HCT116 (cell line): ENCODE results near the gene MXD3. TPM values are rescaled to one million over a fixed set of nuclear protein-coding genes. Genes with fewer than 3 reads are reported as not detected.

Source experiments
- ATAC-seq: fragments of 200-7000 bp; cut with Tn5 transposase; 2 replicates; pipeline ENCODE4 v1.9.1; 2020; ENCODE audit warnings: mild to moderate bottlenecking, moderate library complexity
- BruUV-seq: library from RNA; stranded (reverse); fragments of 400-500 nt; replicated peaks from 2 replicates; lab custom pipeline; 2021; lab: Mats Ljungman, UMichigan
- CTCF ChIA-PET: fragments of 300-600 bp; sonication (Branson Sonifier 250); formaldehyde crosslinking; loops from one replicate; lab custom pipeline; 2021; ENCODE audit warnings: antibody characterized with exemption; lab: Charles Lee
- POLR2A ChIA-PET: fragments of 300-600, 350-600 bp; sonication (Branson Sonifier 250); formaldehyde crosslinking; loops from one replicate; lab custom pipeline; 2021; ENCODE audit warnings: antibody characterized with exemption; lab: Charles Lee
- RAD21 ChIA-PET, 2 experiments: fragments of 300-600 bp; sonication (Branson Sonifier 250); formaldehyde crosslinking; loops; one replicate each; lab custom pipeline; 2023; ENCODE audit warnings: low total read pairs in 2 of 2; ENCODE audit not compliant: uncharacterized antibody in 2 of 2, unreplicated experiment in 2 of 2, low non-redundant PET in 1 of 2; lab: Charles Lee
- DNase-seq: peaks from one replicate; pipeline ENCODE4 v3.0.0-alpha.2; 2010; ENCODE audit warnings: low read depth, low spot score
- H2AFZ ChIP-seq: fragments of 200-600 bp; shearing (Covaris generic), sonication (generic); 2 replicates; pipeline ENCODE4 v1.6.1; 2017; ENCODE audit warnings: low read depth, mixed run types, mixed read lengths, antibody characterized with exemption, low read length; ENCODE audit not compliant: poor library complexity, severe bottlenecking
- H3K27ac ChIP-seq: 2 replicates; pipeline ENCODE4 v1.5.1; 2012; ENCODE audit warnings: low read depth, low read length
- H3K27me3 ChIP-seq: fragments of 200-600 bp; sonication (generic); 2 replicates; pipeline ENCODE4 v1.6.1; 2016; ENCODE audit warnings: mixed run types, low read length, mixed read lengths; ENCODE audit not compliant: insufficient read depth
- H3K36me3 ChIP-seq, 2 experiments: fragments of 200-500 bp in 1 of 2; fragments of 200-600 bp in 1 of 2; sonication (Bioruptor generic) in 1 of 2; sonication (generic) in 1 of 2; 2 replicates each; pipeline versions ENCODE4 v1.5.1 to v1.6.1; 2014 to 2016; ENCODE audit warnings: low read length in 2 of 2, inconsistent platforms in 1 of 2, mixed read lengths in 1 of 2, mixed run types in 1 of 2; ENCODE audit not compliant: insufficient read depth in 2 of 2, control insufficient read depth in 1 of 2
- H3K4me1 ChIP-seq, 2 experiments: fragments of 200-600 bp in 1 of 2; sonication (generic) in 1 of 2; 2 replicates each; pipeline versions ENCODE4 v1.5.1 to v1.6.1; 2012 to 2017; ENCODE audit warnings: low read length in 2 of 2, inconsistent platforms in 1 of 2, mild to moderate bottlenecking in 1 of 2, mixed read lengths in 1 of 2, mixed run types in 1 of 2, moderate library complexity in 1 of 2; ENCODE audit not compliant: insufficient read depth in 2 of 2, control insufficient read depth in 1 of 2
- H3K4me2 ChIP-seq: fragments of 200-600 bp; sonication (generic); 2 replicates; pipeline ENCODE4 v1.6.1; 2017; ENCODE audit warnings: mixed run types, low read length, mixed read lengths
- H3K4me3 ChIP-seq, 2 experiments: fragments of 200-600 bp in 1 of 2; sonication (generic) in 1 of 2; replicated peaks in 1 of 2; 2 replicates each; pipeline ENCODE4 v1.5.1; 2011 to 2016; ENCODE audit warnings: low read length in 2 of 2, control low read depth in 1 of 2, low read depth in 1 of 2, mild to moderate bottlenecking in 1 of 2, mixed read lengths in 1 of 2, mixed run types in 1 of 2
- H3K79me2 ChIP-seq: fragments of 200-600 bp; sonication (generic); 2 replicates; pipeline ENCODE4 v1.6.1; 2017; ENCODE audit warnings: mild to moderate bottlenecking, mixed run types, low read length, moderate library complexity, mixed read lengths; ENCODE audit not compliant: insufficient read depth
- H3K9ac ChIP-seq: fragments of 200-600 bp; sonication (generic); 2 replicates; pipeline ENCODE4 v1.6.1; 2016; ENCODE audit warnings: low read length, mixed read lengths
- H3K9me2 ChIP-seq: fragments of 200-600 bp; sonication (generic), shearing (Covaris generic); 2 replicates; pipeline ENCODE4 v1.6.1; 2017; ENCODE audit warnings: mixed run types, mild to moderate bottlenecking, moderate library complexity; ENCODE audit not compliant: insufficient read depth
- H3K9me3 ChIP-seq, 2 experiments: fragments of 200-500 bp in 1 of 2; fragments of 200-600 bp in 1 of 2; sonication (Bioruptor generic) in 1 of 2; sonication (generic) in 1 of 2; 2 replicates each; pipeline ENCODE4 v1.6.1; 2014 to 2017; ENCODE audit warnings: low read length in 2 of 2, mixed read lengths in 2 of 2, inconsistent platforms in 1 of 2, low read depth in 1 of 2, mild to moderate bottlenecking in 1 of 2, mixed run types in 1 of 2, moderate library complexity in 1 of 2; ENCODE audit not compliant: control insufficient read depth in 1 of 2, insufficient read depth in 1 of 2
- H4K20me1 ChIP-seq: fragments of 200-600 bp; sonication (generic), shearing (Covaris generic); 2 replicates; pipeline ENCODE4 v1.6.1; 2017; ENCODE audit warnings: mixed run types, mild to moderate bottlenecking, moderate library complexity; ENCODE audit not compliant: insufficient read depth
- CBX3 ChIP-seq: IDR thresholded peaks from 2 replicates; pipeline ENCODE4 v1.6.1; 2012; ENCODE audit warnings: low read depth
- SP1 ChIP-seq: IDR thresholded peaks from 2 replicates; pipeline ENCODE4 v1.6.1; 2012; ENCODE audit warnings: low read depth
- TCF7L2 ChIP-seq: IDR thresholded peaks from 2 replicates; pipeline ENCODE4 v1.7.0; 2011; ENCODE audit warnings: borderline replicate concordance, inconsistent platforms; ENCODE audit not compliant: insufficient read depth, insufficient read length; ENCODE audit errors: extremely low read depth
- ZFX ChIP-seq: fragments of 450-650 bp; IDR thresholded peaks from 2 replicates; pipeline ENCODE4 v1.6.1; 2017
- intact Hi-C: fragments of 100-400 bp; cut with micrococcal nuclease; formaldehyde crosslinking; loops from 2 replicates; pipeline ENCODE4 v1.10.0; 2022
- total RNA-seq: library from RNA; stranded (reverse); gene quantifications from one replicate; pipeline ENCODE4 v1.2.1, GENCODE V29; 2021; ENCODE audit not compliant: unreplicated experiment
- TF ChIP-seq, protein P1 (sequence below): IDR thresholded peaks from 2 replicates; pipeline ENCODE4 v1.6.1; 2011; ENCODE audit warnings: mild to moderate bottlenecking, low read length, moderate library complexity; ENCODE audit not compliant: insufficient replicate concordance; ENCODE audit errors: extremely low read depth
- TF ChIP-seq, protein P2 (sequence below): IDR thresholded peaks from 2 replicates; pipeline ENCODE4 v1.6.1; 2012; ENCODE audit warnings: low read depth

Gene MXD3
- total RNA-seq, 1 experiment from 2014 or later = 37.6 TPM

DNA sequence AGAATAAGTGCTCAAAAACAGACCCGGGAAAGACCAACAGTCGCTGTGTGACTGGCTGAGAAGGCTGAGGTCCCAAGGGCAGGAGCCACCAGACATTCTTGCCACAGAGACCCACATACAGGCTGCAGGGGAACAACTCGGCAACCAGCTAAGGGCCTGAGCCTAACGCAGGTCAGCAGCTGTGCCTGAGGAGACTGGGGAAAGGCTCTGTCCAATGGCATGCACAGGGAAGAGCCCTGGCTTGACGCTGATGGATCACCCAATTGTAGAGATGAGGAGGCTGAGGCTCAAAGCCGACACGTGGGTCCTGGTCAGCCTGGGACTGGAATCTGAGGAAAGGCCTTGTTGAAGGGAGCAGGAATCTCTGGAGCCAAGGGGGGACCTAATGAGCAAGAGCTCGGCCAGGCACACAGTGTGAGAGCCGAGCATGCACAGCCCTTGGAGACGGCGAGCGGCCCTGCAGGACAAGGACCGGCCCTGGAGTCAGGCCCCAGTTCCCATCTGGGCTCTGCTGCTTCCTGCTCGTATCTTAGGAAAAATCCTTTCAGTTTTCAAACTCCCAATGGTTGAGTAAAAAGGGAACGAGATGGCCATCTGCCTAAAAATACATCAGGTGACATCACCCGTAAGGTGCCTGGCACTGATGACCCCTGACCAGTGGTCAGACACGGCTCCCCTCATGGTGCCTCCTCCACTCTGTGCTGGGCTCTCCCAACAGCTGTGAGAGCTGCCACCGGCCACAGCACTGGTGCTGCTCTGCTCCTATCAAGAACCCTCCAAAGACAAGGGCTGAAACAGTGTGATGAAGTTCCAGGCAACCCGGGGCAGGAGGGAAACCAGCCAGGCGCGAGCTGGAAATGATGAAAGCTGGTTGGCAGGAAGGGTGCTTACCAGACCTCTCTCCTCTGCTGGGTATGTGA, 23.3 kb upstream of the MXD3 start:
- no TSS peak for BruUV-seq
- RAD21 ChIA-PET = no interaction called here
- H3K36me3 ChIP-seq = peaks cover 30 to 35% of the 10 kb centered on the region in 2 experiments; a peak in 3 of 4 replicates
- H3K9me2 ChIP-seq = no peaks in the 10 kb centered on the region
- intact Hi-C loops = no loop called here
- POLR2A ChIA-PET = no interaction called here
- DNase-seq (no peak), ATAC-seq (no peak)
- CTCF ChIA-PET = interaction anchor here (1.3 kb wide), 1 partner anchor 36 kb away, joined by 3 read pairs; no protein-coding TSS in a partner anchor
- H3K4me2 ChIP-seq = no peak overlapping the region
- H3K4me3 ChIP-seq = no peak overlapping the region
- no peaks in the 10 kb centered on the region for H3K27me3 ChIP-seq
- H3K27ac ChIP-seq = no peak overlapping the region
- no peaks in the 10 kb centered on the region for H4K20me1 ChIP-seq
- peaks cover 11% of the 10 kb centered on the region for H3K79me2 ChIP-seq
- TF ChIP-seq CBX3 (no peak), ZFX (no peak), SP1 (no peak), TCF7L2 (no peak)
- TF ChIP-seq, protein P1, sequence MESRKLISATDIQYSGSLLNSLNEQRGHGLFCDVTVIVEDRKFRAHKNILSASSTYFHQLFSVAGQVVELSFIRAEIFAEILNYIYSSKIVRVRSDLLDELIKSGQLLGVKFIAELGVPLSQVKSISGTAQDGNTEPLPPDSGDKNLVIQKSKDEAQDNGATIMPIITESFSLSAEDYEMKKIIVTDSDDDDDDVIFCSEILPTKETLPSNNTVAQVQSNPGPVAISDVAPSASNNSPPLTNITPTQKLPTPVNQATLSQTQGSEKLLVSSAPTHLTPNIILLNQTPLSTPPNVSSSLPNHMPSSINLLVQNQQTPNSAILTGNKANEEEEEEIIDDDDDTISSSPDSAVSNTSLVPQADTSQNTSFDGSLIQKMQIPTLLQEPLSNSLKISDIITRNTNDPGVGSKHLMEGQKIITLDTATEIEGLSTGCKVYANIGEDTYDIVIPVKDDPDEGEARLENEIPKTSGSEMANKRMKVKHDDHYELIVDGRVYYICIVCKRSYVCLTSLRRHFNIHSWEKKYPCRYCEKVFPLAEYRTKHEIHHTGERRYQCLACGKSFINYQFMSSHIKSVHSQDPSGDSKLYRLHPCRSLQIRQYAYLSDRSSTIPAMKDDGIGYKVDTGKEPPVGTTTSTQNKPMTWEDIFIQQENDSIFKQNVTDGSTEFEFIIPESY = no peak
- TF ChIP-seq, protein P2, sequence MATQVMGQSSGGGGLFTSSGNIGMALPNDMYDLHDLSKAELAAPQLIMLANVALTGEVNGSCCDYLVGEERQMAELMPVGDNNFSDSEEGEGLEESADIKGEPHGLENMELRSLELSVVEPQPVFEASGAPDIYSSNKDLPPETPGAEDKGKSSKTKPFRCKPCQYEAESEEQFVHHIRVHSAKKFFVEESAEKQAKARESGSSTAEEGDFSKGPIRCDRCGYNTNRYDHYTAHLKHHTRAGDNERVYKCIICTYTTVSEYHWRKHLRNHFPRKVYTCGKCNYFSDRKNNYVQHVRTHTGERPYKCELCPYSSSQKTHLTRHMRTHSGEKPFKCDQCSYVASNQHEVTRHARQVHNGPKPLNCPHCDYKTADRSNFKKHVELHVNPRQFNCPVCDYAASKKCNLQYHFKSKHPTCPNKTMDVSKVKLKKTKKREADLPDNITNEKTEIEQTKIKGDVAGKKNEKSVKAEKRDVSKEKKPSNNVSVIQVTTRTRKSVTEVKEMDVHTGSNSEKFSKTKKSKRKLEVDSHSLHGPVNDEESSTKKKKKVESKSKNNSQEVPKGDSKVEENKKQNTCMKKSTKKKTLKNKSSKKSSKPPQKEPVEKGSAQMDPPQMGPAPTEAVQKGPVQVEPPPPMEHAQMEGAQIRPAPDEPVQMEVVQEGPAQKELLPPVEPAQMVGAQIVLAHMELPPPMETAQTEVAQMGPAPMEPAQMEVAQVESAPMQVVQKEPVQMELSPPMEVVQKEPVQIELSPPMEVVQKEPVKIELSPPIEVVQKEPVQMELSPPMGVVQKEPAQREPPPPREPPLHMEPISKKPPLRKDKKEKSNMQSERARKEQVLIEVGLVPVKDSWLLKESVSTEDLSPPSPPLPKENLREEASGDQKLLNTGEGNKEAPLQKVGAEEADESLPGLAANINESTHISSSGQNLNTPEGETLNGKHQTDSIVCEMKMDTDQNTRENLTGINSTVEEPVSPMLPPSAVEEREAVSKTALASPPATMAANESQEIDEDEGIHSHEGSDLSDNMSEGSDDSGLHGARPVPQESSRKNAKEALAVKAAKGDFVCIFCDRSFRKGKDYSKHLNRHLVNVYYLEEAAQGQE = no peak
- H3K9ac ChIP-seq = no peak overlapping the region
- H3K9me3 ChIP-seq = no peaks in the 10 kb centered on the region
- no peak overlapping the region for H2AFZ ChIP-seq
- no peaks in the 10 kb centered on the region for H3K4me1 ChIP-seq
